Neutrophil (primary cell): Measurements from ENCODE around the gene NHS.

Source experiments
- H3K27ac ChIP-seq: fragments of 200-600 bp; sonication (generic); 2 replicates; pipeline ENCODE4 v1.5.1; 2016; ENCODE audit warnings: mild to moderate bottlenecking, moderate library complexity
- H3K27me3 ChIP-seq: fragments of 200-600 bp; sonication (generic); 2 replicates; pipeline ENCODE4 v1.6.0; 2016; ENCODE audit warnings: mild to moderate bottlenecking
- H3K36me3 ChIP-seq: fragments of 200-600 bp; sonication (generic); 2 replicates; pipeline ENCODE4 v1.5.1; 2017
- H3K4me1 ChIP-seq, 2 experiments: fragments of 200-600 bp in 1 of 2; sonication (generic) in 1 of 2; 1 replicate in 1 of 2; 2 replicates in 1 of 2; pipeline versions ENCODE4 v1.5.1 to v1.6.1; 2013 to 2016; ENCODE audit warnings: low read depth in 1 of 2, low read length in 1 of 2, mild to moderate bottlenecking in 1 of 2, moderate library complexity in 1 of 2; ENCODE audit not compliant: control insufficient read depth in 1 of 2, insufficient read depth in 1 of 2
- H3K4me3 ChIP-seq, 2 experiments: fragments of 200-600 bp in 1 of 2; sonication (generic) in 1 of 2; 1 replicate in 1 of 2; 2 replicates in 1 of 2; pipeline ENCODE4 v1.5.1; 2013 to 2016; ENCODE audit warnings: low read depth in 1 of 2, low read length in 1 of 2, mild to moderate bottlenecking in 1 of 2, moderate library complexity in 1 of 2
- H3K9me3 ChIP-seq: fragments of 200-600 bp; sonication (generic); 2 replicates; pipeline ENCODE4 v1.5.1; 2016
- TF ChIP-seq, protein P1 (sequence below): fragments of 200-600 bp; sonication (generic); IDR thresholded peaks from 2 replicates; pipeline ENCODE4 v1.5.1; 2016; ENCODE audit warnings: antibody characterized with exemption

The NHS gene

DNA sequence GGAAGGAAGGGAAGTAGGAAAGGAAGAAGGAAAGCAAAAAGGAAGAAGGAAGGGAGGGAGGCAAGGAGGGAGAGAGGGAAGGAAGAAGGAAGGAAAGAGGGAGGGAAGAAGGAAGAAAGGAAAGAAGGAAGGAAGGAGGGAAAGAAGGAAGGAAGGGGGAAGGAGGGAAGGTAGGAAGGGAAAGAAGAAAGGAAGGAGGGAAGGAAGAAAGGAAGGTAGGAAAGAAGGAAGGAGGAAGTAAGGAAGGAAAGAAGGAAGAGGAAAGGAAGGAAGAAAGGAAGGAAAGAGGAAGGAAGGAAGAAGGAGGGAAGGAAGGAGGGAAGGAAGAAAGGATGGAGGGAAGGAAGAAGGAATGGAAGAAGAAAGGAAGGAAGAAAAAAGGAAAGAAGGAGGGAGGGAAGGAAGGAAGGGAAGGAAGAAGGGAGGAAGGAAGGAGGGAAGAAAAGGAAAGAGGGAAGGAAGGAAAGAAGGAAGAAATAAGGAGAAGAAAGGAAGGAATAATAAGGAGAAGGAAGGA is 343.7 kb downstream of the NHS start:
- no peaks in the 10 kb centered on the region for H3K36me3 ChIP-seq
- no peaks in the 10 kb centered on the region for H3K27me3 ChIP-seq
- no peak overlapping the region for H3K4me3 ChIP-seq
- H3K9me3 ChIP-seq: no peaks in the 10 kb centered on the region
- no peak overlapping the region for H3K27ac ChIP-seq
- H3K4me1 ChIP-seq: no peaks in the 10 kb centered on the region
- TF ChIP-seq, protein P1, sequence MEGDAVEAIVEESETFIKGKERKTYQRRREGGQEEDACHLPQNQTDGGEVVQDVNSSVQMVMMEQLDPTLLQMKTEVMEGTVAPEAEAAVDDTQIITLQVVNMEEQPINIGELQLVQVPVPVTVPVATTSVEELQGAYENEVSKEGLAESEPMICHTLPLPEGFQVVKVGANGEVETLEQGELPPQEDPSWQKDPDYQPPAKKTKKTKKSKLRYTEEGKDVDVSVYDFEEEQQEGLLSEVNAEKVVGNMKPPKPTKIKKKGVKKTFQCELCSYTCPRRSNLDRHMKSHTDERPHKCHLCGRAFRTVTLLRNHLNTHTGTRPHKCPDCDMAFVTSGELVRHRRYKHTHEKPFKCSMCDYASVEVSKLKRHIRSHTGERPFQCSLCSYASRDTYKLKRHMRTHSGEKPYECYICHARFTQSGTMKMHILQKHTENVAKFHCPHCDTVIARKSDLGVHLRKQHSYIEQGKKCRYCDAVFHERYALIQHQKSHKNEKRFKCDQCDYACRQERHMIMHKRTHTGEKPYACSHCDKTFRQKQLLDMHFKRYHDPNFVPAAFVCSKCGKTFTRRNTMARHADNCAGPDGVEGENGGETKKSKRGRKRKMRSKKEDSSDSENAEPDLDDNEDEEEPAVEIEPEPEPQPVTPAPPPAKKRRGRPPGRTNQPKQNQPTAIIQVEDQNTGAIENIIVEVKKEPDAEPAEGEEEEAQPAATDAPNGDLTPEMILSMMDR: no peak

DNA sequence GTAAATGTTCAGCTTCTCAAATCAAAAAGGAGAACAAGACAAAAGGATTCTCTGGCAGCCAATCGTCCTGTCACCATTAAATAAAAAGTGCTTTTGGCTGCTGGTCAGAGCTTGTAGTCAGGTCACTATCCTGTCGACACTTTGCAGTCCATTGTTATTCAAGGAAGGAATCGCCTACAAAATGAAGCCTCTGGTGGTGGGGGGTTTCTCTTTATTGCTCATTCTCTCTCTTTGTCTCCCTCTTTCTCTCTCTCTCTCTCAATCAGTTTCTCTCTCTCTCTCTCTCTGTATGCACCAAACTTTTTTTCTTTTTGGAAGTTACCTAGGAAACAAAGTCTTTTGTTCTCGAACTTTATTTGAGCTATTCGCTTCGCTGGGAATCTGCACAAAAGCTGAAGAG is 344.7 kb downstream of the NHS start:
- Histone ChIP-seq H3K4me3 (no peak overlapping the region), H3K27me3 (no peaks in the 10 kb centered on the region), H3K27ac (no peak overlapping the region), H3K4me1 (no peaks in the 10 kb centered on the region), H3K36me3 (no peaks in the 10 kb centered on the region), H3K9me3 (no peaks in the 10 kb centered on the region)
- TF ChIP-seq, protein P1: no peak

DNA sequence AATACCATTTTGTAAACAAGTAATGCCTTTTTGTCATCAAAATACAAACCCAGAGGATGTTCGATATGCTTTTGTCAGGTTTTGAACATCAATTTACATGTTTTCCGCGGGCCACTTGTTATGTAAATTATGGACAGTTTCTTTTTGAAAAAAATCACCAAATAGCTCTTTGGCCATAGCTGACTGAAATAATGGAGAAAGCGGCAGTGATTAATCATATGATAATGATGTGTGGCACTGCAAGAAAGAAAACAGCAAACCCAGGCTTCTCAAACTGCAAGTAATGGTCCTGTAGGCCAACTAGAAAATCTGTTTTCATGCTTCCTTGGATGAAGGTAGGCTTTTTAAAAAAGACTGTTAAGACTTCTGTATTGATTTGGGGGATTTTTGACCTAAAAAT is 346.7 kb downstream of the NHS start:
- Histone ChIP-seq H3K4me3 (no peak overlapping the region), H3K27ac (no peak overlapping the region), H3K36me3 (no peaks in the 10 kb centered on the region), H3K27me3 (no peaks in the 10 kb centered on the region), H3K4me1 (no peaks in the 10 kb centered on the region), H3K9me3 (no peaks in the 10 kb centered on the region)
- TF ChIP-seq, protein P1: no peak

DNA sequence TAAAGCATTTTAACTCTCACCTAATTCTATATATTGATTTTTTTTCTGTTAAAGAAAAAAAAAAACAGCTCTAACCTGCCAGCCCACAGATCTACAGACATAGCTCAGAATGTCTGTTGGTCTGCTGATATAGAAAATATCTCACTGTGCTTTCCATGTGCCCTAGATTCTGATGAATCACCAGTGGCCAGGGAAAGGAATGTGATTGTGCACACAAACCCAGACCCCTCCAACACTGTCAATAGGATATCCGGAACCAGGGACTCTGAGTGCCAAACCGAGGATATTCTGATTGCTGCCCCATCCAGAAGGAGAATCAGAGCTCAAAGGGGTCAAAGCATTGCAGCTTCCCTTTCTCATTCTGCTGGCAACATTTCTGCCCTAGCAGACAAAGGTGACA is 350.2 kb downstream of the NHS start:
- Histone ChIP-seq H3K4me1 (no peaks in the 10 kb centered on the region), H3K27me3 (no peaks in the 10 kb centered on the region), H3K36me3 (no peaks in the 10 kb centered on the region), H3K4me3 (no peak overlapping the region), H3K9me3 (no peaks in the 10 kb centered on the region), H3K27ac (no peak overlapping the region)
- TF ChIP-seq, protein P1: no peak

DNA sequence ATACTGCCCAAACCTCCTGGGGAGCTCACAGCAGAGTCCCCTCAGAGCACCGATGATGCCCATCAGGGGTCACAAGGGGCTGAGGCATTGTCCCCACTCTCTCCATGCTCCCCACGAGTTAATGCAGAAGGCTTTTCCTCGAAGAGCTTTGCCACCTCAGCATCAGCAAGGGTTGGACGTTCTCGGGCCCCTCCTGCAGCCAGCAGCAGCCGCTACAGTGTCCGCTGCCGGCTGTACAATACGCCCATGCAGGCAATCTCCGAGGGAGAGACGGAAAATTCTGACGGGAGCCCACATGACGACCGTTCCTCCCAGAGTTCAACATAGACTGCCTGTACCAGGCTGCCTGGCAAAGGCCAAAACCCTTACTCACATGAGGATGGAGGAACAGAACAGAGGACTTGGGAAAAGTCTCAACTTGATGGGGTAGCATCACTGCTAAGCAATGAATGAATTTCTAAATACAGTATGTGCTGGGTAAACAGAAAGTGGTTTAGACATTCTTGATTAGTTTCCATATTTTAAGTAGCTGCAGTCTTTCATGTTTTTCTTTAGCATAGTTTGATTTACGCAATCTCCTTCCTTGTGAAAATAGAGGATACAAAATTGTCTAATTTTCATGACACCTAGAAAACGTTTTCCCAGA is 357.3 kb downstream of the NHS start:
- no peaks in the 10 kb centered on the region for H3K36me3 ChIP-seq
- H3K4me3 ChIP-seq: no peak overlapping the region
- TF ChIP-seq, protein P1: no peak
- no peak overlapping the region for H3K27ac ChIP-seq
- peaks cover 4 to 8% of the 10 kb centered on the region in 2 experiments for H3K4me1 ChIP-seq
- H3K27me3 ChIP-seq: peaks cover 3% of the 10 kb centered on the region
- no peaks in the 10 kb centered on the region for H3K9me3 ChIP-seq
